Measurements from ENCODE around the gene UPP2. TPM values are rescaled to one million over a fixed set of nuclear protein-coding genes. Genes with fewer than 3 reads are reported as not detected.

Gene UPP2
- total and polyA plus RNA-seq, 2 of the 8 experiments (the other 6 are each of a cell fraction or from before 2014, with no cell fraction given): not detected

GRCh38 chr2:158174495-158174894 lies 72.8 kb downstream of the UPP2 start:
- Histone ChIP-seq H3K9ac (replicated peaks in 1 of 4; ENCODE audit: extremely low read depth in 1 of 4, low read depth in 3 of 4, low read length in 3 of 4) (no peak overlapping the region), H3K18ac (ENCODE audit: extremely low read depth, low read length) (no peak overlapping the region), H3K4me3 (ENCODE audit: extremely low read depth in 1 of 4, insufficient read depth in 2 of 4, low read depth in 3 of 4, low read length in 4 of 4) (no peak overlapping the region), H2BK15ac (ENCODE audit: low read length) (no peak overlapping the region), H2AFZ (ENCODE audit: low read length) (no peak overlapping the region), H3K27me3 (replicated peaks in 1 of 4; ENCODE audit: control insufficient read depth in 3 of 4, extremely low read depth in 1 of 4, insufficient read depth in 3 of 4, low read length in 3 of 4) (no peaks in the 10 kb centered on the region), H3K4me2 (ENCODE audit: insufficient read depth in 1 of 2, low read depth in 2 of 2, low read length in 2 of 2) (no peak overlapping the region), H2BK12ac (ENCODE audit: low read depth, low read length) (no peak overlapping the region), H2AK5ac (ENCODE audit: low read depth, low read length) (no peak overlapping the region), H3K79me1 (ENCODE audit: low read depth, low read length) (no peaks in the 10 kb centered on the region), H3K4me1 (replicated peaks in 1 of 4; ENCODE audit: control insufficient read depth in 3 of 4, insufficient read depth in 4 of 4, low read length in 3 of 4) (no peaks in the 10 kb centered on the region), H3K9me3 (ENCODE audit: insufficient read depth in 2 of 2, low read depth in 1 of 2, low read length in 1 of 2) (no peaks in the 10 kb centered on the region), H4K91ac (replicated peaks; ENCODE audit: insufficient read length, low read length) (no peak overlapping the region), H4K20me1 (replicated peaks in 1 of 2; ENCODE audit: control insufficient read depth in 1 of 2, insufficient read depth in 2 of 2, low read length in 2 of 2) (no peaks in the 10 kb centered on the region), H3K27ac (ENCODE audit: low read depth, low read length) (no peak overlapping the region), H3K36me3 (ENCODE audit: control insufficient read depth in 2 of 4, insufficient read depth in 4 of 4, low read length in 3 of 4) (no peaks in the 10 kb centered on the region), H3K4ac (replicated peaks; ENCODE audit: insufficient read length, low read depth, low read length) (no peak overlapping the region), H3K23me2 (ENCODE audit: low read depth, low read length) (no peaks in the 10 kb centered on the region; the same call in 1 of the 2 replicates), H3K79me2 (ENCODE audit: control insufficient read depth in 1 of 2, insufficient read depth in 2 of 2, low read length in 2 of 2) (no peaks in the 10 kb centered on the region), H3K56ac (replicated peaks; ENCODE audit: insufficient read length, low read depth, low read length) (no peak overlapping the region), H2BK120ac (replicated peaks; ENCODE audit: low read depth, low read length) (no peak overlapping the region), H4K8ac (ENCODE audit: extremely low read depth, insufficient read depth, low read length) (no peak overlapping the region), H2BK20ac (ENCODE audit: low read length) (no peak overlapping the region), H2BK5ac (ENCODE audit: low read depth, low read length) (no peak overlapping the region), H3K23ac (ENCODE audit: insufficient read length) (no peak overlapping the region), H3K14ac (ENCODE audit: insufficient read length) (no peak overlapping the region), H4K5ac (ENCODE audit: insufficient read length, low read depth, low read length) (no peak overlapping the region)
- POLR2A ChIA-PET (ENCODE audit: partially characterized antibody): no interaction called here
- FAIRE-seq (no peak), DNase-seq (ENCODE audit: low read depth in 1 of 2, low spot score in 2 of 2) (no peak)
- WGBS, 2 experiments (ENCODE audit: extremely low coverage in 1 of 2, insufficient coverage in 1 of 2, insufficient read length in 1 of 2, insufficient replicate concordance in 2 of 2, low coverage in 1 of 2, low lambda C conversion rate in 2 of 2, missing lambda C conversion rate in 1 of 2): 82% methylated on average over 1 of the region's 1 CpG; no CpG with 5 or more reads in 1 of the 2 experiments
- CTCF ChIA-PET (ENCODE audit: partially characterized antibody): interaction anchor here (0.9 to 1.2 kb wide), 3 partner anchors 140 to 546 kb away, joined by 3 read pairs; no protein-coding TSS in a partner anchor
- TF ChIP-seq CTCF (IDR thresholded peaks at IDR 0.05; ENCODE audit: control extremely low read depth in 1 of 3, insufficient read depth in 1 of 3, low read depth in 1 of 3, low read length in 3 of 3) (no peak), EZH2 (IDR thresholded peaks at IDR 0.05; ENCODE audit: low read depth, low read length, severe bottlenecking) (no peak), EP300 (IDR thresholded peaks at IDR 0.05; ENCODE audit: borderline replicate concordance in 1 of 2, low read depth in 2 of 2, low read length in 2 of 2) (no peak), SP2 (IDR thresholded peaks at IDR 0.05; ENCODE audit: low read length) (no peak), RBBP5 (IDR thresholded peaks at IDR 0.05; ENCODE audit: borderline replicate concordance, low read depth, low read length) (no peak)
